HPDE6-E6E7 (cell line): Measurements from ENCODE around the gene NCOR2.

ENCODE experiments used
- DNase-seq: peaks from one replicate; pipeline ENCODE4 v3.0.0; 2011; ENCODE audit warnings: missing footprints; ENCODE audit errors: extremely low spot score

The NCOR2 gene

GRCh38 chr12:124559182-124560017 lies 8.0 kb downstream of the NCOR2 start:
- DNase-seq, result no peak

DNA sequence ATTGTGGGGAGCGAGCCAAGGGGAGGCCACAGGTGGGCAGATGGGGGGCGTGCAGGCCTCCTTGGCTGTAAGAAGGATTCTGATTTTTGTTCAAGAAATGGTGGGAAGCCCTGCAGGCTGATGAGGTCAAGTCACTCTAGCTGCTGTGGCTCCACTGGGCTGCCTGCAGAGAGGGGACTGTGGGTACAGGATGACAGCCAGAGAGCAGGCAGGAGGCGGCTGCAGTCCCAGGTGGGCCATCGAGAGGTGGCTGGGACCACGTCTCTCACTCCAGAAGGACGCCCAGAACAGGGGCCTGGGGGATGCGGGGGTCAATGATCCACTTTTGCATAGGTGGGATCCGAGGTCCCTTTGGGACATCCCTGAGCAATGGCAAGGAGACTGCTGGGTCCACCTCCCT lies 9.1 kb downstream of the NCOR2 start:
- no peak for DNase-seq

DNA sequence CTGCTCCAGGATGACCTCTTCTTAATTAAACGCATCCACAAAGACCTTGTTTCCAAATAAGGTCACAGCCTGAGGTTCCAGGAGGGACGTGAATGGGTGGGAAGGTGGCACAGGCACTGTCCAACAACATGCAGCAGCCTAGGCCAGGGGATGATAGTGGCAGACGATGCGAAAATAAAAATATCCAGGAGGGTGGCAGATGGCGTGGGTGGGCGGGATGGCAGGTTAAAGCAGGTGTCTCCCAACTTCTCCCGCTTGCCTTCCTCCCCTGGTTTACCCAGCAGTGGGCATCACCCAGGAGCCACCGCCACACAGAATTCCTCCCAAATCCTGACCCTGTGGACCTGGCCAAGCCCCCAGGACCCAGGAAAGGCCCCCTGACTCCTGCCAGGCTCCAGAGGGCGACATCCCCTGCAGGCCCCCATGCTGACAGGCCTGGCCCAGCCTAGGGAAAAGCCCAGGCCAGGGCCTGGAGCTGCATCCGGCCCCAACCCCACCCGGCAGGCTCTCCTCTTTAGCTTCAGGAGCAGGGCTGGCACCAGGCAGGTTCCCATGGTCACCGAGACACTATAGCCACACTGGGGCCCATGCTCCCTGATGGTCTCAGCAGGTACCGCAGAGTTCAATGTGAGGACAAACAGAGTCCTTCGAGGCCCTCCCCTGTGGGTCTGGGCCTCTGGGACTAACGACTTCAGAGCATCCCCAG lies 9.7 kb downstream of the NCOR2 start:
- no peak for DNase-seq

- DNase-seq, result no peak
These were observed 10.4 kb downstream of the NCOR2 start for GRCh38 chr12:124556896-124557501.

- no peak for DNase-seq
These were observed 11.3 kb downstream of the NCOR2 start for GRCh38 chr12:124556074-124556466.

DNA sequence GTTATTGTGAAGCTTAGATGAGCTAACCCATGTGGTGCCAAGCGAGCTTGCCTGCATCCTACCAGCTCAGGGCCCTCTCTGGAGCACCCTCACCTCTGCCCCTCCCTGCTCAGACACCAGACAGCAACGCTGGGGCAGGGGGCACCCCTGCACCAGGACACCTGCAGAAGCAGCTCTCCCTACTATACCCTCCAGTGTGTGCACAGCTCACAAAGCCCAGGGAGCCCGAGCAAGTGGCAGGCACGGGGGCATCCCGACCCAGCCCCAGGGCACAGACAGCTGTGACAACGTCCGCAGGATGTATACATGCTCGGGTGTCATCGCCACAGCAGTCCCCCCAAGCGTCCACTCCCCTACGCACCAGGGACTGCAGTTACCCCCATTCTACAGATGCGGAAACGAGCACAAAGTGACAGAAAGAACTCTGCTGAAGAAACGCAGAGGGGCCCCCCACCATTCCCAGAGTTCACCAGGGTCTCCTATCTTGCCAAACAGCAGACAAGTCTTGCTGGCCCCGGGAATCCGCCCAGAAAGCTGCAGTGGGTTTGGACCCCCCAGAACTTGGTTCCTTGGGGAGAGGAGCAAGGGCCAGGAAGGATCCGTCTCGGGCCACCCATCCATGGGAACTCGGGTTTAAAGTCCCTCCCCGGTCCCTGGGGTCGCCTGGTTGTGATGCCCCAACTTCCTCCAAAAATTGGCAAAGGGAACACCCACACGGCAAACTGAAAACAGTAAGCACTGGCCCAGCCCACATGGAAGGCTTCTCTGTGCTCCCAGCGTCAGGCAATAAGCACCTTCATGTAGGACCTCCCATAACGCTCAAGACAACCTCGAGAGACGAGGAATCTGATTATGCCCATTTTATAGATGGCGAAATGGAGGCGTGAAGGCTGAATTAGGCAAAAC lies 12.0 kb downstream of the NCOR2 start:
- no peak for DNase-seq

DNA sequence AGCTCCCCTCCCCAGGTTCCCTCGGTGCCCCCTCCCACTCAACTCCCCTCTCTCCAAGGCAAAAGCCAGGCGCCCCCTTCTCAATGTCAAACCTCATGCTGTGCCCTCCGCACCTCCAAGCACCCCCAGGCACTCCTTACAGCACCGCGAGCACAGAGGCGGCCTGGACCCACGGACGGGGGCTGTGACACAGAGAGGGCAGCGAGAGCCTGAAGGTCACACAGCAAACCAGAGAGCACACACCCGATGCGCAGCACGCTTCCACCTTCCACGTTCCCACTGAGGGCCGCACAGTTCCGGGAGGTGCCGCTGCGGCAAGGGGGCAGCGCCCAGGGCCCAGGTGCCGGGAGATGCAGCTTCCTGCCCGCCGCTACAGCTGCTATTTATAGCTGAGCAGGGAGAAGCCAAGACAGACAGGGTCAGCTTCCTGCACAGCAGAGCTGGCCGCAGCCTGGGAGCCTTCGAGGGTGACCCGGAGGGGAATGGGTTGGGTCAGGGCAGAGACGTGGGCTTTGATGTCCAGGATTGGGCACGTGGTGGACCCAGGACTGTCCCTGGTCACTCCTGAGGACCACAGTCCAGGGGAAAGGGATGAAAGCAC lies 12.9 kb downstream of the NCOR2 start:
- DNase-seq, result no peak

GRCh38 chr12:124553862-124554428 lies 13.5 kb downstream of the NCOR2 start:
- DNase-seq, result no peak

GRCh38 chr12:124551268-124552144 lies 15.9 kb downstream of the NCOR2 start:
- DNase-seq, result peak; percentile 37

GRCh38 chr12:124550123-124551089 lies 17.0 kb downstream of the NCOR2 start:
- DNase-seq, result no peak

GRCh38 chr12:124549629-124550028 lies 17.8 kb downstream of the NCOR2 start:
- no peak for DNase-seq

DNA sequence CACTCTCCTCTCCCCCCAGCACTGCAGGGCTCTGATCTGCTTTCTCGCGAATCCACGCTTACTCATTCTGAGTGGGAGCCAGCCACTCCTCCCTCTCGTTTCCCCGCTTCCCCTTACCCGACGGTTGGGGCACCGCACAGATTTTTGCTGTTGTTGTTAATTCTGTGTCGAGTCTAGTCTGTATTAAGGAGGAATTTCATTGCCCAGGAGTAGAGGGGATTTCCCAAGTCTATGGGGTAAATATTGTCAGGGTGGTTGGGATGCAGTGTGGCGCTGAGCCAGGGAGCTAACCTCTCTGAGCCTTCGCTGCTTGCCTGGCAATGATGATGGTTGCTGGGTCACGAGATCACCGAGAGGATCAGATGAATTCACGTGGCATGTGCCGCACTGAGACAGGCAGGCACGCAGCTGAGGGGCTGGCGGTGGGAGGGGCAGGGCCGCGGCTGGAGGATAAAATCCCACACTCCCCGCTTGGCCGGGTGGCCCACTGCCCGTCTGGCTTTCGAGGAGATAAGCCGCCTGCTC lies 18.5 kb downstream of the NCOR2 start:
- no peak for DNase-seq

DNA sequence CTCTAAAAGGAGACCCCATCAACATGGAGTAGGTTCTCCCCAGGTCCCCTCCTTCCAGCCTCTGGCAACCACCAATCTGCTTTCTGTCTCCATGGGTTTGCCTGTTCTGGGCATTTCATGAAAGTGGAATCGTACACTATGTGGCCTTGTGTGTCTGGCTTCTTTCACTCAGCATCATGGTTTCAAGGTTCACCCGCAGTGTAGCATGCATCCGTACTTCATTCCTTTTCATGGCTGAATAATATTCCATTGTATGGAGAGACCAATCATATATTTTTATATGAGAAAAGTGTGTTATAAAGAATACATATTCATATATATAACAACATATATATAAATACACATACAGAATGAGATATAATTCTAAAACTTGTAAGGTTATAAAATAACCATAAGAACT lies 19.8 kb downstream of the NCOR2 start:
- DNase-seq, result no peak

GRCh38 chr12:124545508-124546418 lies 21.6 kb downstream of the NCOR2 start:
- DNase-seq, result no peak

DNA sequence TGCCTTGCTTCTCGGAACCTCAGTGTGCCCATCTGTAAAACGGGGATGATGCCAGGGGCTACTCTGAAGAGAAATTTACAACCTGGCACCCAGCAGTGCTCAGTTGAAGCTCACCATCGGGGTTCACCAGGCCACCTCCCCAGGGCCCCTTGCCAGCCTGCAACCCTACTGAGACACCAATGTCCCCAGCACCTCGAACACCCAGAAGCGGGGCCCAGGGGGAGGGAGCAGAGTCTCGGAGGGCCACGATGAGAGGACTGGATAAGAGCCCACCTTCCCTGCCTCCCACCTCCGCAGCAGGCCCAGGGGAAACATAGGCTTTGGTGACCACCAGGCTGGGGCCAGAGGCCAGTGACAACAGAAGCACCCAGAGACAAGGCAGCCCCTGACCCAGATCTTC lies 22.4 kb downstream of the NCOR2 start:
- DNase-seq, result no peak

GRCh38 chr12:124544311-124544970 lies 23.0 kb downstream of the NCOR2 start:
- DNase-seq, result no peak
